Peyer's patch (tissue), 4 donors: ENCODE results near the gene VTI1A. TPM values are rescaled to one million over a fixed set of nuclear protein-coding genes. Genes with fewer than 3 reads are reported as not detected.
"Not testable (repeated sequence)": the region's sequence is repeated elsewhere in the genome, so short reads cannot be mapped to it uniquely, and the experiment has no call there.

Experiments
- DNase-seq, 3 donors: peaks; one replicate each; pipeline ENCODE4 v3.0.0-alpha.2; 2017 to 2019
- H3K27ac ChIP-seq, 4 donors: fragments of 200-600 bp; sonication (generic); one replicate each; pipeline ENCODE4 v1.5.1; 2016 to 2019
- H3K27me3 ChIP-seq, 2 donors: fragments of 200-600 bp; sonication (generic); one replicate each; pipeline ENCODE4 v1.5.1; 2019
- H3K36me3 ChIP-seq, 3 donors: fragments of 200-600 bp; sonication (generic); one replicate each; pipeline ENCODE4 v1.5.1; 2016 to 2019
- H3K4me1 ChIP-seq, 4 donors: fragments of 200-600 bp; sonication (generic); one replicate each; pipeline ENCODE4 v1.5.1; 2016 to 2019
- H3K4me3 ChIP-seq, 4 donors: fragments of 200-600 bp; sonication (generic); 1 replicate in 3 of 4; 2 replicates in 1 of 4; pipeline ENCODE4 v1.5.1; 2016 to 2019; ENCODE audit warnings: mild to moderate bottlenecking in 1 of 4
- H3K9me3 ChIP-seq, 4 donors: fragments of 200-600 bp; sonication (generic); one replicate each; pipeline ENCODE4 v1.5.1; 2016 to 2019; ENCODE audit warnings: mild to moderate bottlenecking in 1 of 4
- CTCF ChIP-seq, 6 experiments: fragments of 450-650 bp in 4 of 6; fragments of 200-600 bp in 2 of 6; sonication (generic) in 1 of 6; IDR thresholded peaks; one replicate each; pipeline ENCODE4 v1.5.1; 2017 to 2019; ENCODE audit warnings: antibody characterized with exemption in 6 of 6, mild to moderate bottlenecking in 3 of 6, moderate library complexity in 1 of 6
- POLR2A ChIP-seq, 2 donors: fragments of 450-650 bp; IDR thresholded peaks; one replicate each; pipeline ENCODE4 v1.5.1; 2017; ENCODE audit warnings: antibody characterized with exemption in 2 of 2, mild to moderate bottlenecking in 2 of 2, moderate library complexity in 2 of 2
- small RNA-seq, 2 donors: library from RNA; depleted of rRNA; stranded (forward); fragments of <200 nt; gene quantifications; one replicate each; pipeline ENCODE3, GENCODE V24; 2016
- total RNA-seq, 4 donors: library from RNA; depleted of rRNA; stranded (reverse); fragments of >200 nt; gene quantifications; one replicate each; pipeline ENCODE4 v1.1.0, GENCODE V29; 2016

VTI1A gene
- total RNA-seq, 4 donors from 2014 or later = 97.2 to 710 (median 170) TPM

GRCh38 chr10:112858986-112859651 lies 412.1 kb downstream of the VTI1A start:
- Histone ChIP-seq H3K9me3 (peaks cover 0 to 8% (median 0%) of the 10 kb centered on the region in 4 donors), H3K36me3 (no peaks in the 10 kb centered on the region), H3K27ac (no peak overlapping the region), H3K4me3 (no peak overlapping the region), H3K4me1 (no peaks in the 10 kb centered on the region), H3K27me3 (no peaks in the 10 kb centered on the region)
- TF ChIP-seq CTCF (IDR thresholded peaks at IDR 0.05) (no peak), POLR2A (IDR thresholded peaks at IDR 0.05) (no peak)
- DNase-seq = no peak

- H3K4me3 ChIP-seq = no peak overlapping the region
- no peak overlapping the region for H3K27ac ChIP-seq
- H3K4me1 ChIP-seq = no peaks in the 10 kb centered on the region
- no peaks in the 10 kb centered on the region for H3K27me3 ChIP-seq
- peaks cover 0 to 10% (median 0%) of the 10 kb centered on the region in 4 donors for H3K9me3 ChIP-seq
- no peak for TF ChIP-seq POLR2A (IDR thresholded peaks at IDR 0.05)
- no peak for TF ChIP-seq CTCF (IDR thresholded peaks at IDR 0.05)
- no peaks in the 10 kb centered on the region for H3K36me3 ChIP-seq
- DNase-seq = no peak
Measured at GRCh38 chr10:112859793-112860192, 412.8 kb downstream of the VTI1A start.

- H3K27ac ChIP-seq, H3K4me3 ChIP-seq, H3K9me3 ChIP-seq, H3K27me3 ChIP-seq, H3K36me3 ChIP-seq, H3K4me1 ChIP-seq, DNase-seq: not testable (repeated sequence)
Measured at GRCh38 chr10:112863461-112863860, 416.4 kb downstream of the VTI1A start.

Small RNA genes within 50 kb of the gene (small RNA-seq; reads per million reads assigned to genes)
- gene AC022018.1 (0 reads per million in 2 donors), gene MIR4295 (0 reads per million in 2 donors)

Other genes starting within 250 kb of the VTI1A start
- not detected for gene TECTB, start 163.8 kb upstream of the VTI1A start, total RNA-seq
- 1,000 to 10,000 TPM in 1 of 4 donors, 100 to 1,000 TPM in 3; 133 to 1,137 (median 595) TPM for gene ACSL5, start 73.1 kb upstream of the VTI1A start, total RNA-seq
- gene ZDHHC6, start 301 bp upstream of the VTI1A start, total RNA-seq = 10 to 100 TPM; 28.4 to 53.8 (median 38.7) TPM